HG03342 (cell line): ENCODE results near the gene KLHDC7B.

Experiments
- ATAC-seq: cut with Tn5 transposase; IDR thresholded peaks from one replicate; pipeline ENCODE4 v1.9.1; 2021; ENCODE audit warnings: mild to moderate bottlenecking, moderate library complexity; ENCODE audit not compliant: unreplicated experiment

The KLHDC7B gene

DNA sequence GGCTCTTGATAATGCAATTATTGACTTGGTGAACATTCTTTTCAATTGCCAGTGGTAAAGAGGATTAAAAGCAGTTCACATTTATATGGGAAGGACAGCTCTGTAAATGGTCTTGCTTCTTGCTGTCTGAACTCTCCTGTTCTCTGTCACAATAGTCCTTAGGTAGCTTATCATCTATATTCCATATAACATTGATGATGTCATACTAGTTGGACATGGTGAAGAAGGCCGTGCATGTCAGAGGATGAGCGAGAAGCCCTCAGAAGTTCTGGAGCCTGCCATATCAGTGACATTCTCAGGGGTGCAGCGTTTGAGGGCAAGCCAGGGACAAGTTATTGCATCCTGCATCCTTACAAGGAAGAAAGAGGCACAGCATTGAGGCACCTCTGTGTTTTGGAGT lies 39.5 kb downstream of the KLHDC7B start:
- no peak for ATAC-seq

- no peak for ATAC-seq
Observed at GRCh38 chr22:50585781-50586180, 40.1 kb downstream of the KLHDC7B start.

DNA sequence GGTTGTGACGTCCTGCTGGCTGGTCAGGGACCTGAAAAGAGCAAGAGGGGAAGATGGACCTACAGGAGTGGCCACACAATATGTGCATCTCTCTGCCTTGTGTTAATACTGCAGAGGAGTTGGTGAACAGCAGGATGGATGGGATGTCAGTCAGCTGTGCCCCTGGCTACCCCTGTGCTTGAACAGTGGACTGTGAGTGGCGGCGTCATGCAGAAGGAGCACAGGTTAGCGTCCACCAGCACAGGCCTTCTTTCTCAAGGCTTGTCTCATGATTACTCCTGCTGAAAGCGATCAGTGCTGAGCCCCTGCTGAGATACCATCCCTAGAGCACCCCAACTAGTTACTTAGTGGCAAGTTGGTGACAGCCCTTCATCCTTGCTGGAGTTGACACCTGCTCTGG lies 40.7 kb downstream of the KLHDC7B start:
- no peak for ATAC-seq

DNA sequence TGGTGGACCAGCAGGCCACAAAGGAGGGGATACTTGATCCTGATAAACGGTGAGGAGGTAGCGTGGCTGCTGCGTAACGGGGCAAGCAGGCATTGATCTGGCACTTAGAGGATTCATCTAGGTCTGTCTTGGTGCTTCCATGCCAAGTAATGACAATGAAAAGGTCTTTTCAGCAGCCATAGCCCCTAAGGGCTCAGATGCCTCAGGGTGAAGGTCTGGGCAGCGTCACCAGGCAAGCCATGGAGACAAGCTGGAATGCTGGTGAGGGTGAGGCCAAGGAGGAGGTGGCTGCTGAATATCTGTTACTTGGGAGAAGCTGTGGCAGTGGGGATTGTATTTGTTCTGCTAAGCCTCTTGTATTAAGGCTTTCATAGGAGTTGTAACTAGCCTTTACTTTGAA lies 41.7 kb downstream of the KLHDC7B start:
- no peak for ATAC-seq

DNA sequence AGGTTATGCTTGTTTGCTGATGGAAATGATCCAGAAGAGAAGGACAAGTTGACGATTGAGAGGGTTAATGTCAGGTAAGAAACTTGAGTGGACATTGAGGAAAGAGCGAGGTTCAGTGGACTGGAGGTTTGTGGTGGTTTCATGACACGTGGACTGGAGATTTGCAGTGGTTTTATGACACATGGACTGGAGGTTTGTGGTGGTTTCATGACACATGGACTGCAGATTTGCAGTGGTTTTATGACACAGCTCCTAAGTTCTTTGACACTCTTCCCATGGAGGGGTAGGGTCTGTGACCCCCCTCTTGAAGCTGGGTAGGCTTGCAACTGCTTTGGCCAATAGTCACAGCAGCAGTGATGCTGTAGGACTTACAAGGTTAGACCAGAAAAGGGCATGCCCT lies 49.5 kb downstream of the KLHDC7B start:
- no peak for ATAC-seq

- no peak for ATAC-seq
Observed at GRCh38 chr22:50597097-50597496, 51.4 kb downstream of the KLHDC7B start.

- no peak for ATAC-seq
Observed at GRCh38 chr22:50599816-50600455, 54.2 kb downstream of the KLHDC7B start.

- no peak for ATAC-seq
Observed at GRCh38 chr22:50600538-50600937, 54.8 kb downstream of the KLHDC7B start, which contains the start of gene MAPK8IP2. TSS of gene MAPK8IP2 (plus strand) at chr22:50600793. CDS start at chr22:50600819, 26 bp downstream.
